T1000 (cell line): ENCODE results near the gene NDUFV1.
"Not testable (repeated sequence)": the region's sequence is repeated elsewhere in the genome, so short reads cannot be mapped to it uniquely, and the experiment has no call there.

ENCODE experiments used
- DNase-seq: peaks from one replicate; lab custom pipeline; 2025; ENCODE audit warnings: mixed read lengths; lab: John Stamatoyannopoulos, UW

The NDUFV1 gene

DNA sequence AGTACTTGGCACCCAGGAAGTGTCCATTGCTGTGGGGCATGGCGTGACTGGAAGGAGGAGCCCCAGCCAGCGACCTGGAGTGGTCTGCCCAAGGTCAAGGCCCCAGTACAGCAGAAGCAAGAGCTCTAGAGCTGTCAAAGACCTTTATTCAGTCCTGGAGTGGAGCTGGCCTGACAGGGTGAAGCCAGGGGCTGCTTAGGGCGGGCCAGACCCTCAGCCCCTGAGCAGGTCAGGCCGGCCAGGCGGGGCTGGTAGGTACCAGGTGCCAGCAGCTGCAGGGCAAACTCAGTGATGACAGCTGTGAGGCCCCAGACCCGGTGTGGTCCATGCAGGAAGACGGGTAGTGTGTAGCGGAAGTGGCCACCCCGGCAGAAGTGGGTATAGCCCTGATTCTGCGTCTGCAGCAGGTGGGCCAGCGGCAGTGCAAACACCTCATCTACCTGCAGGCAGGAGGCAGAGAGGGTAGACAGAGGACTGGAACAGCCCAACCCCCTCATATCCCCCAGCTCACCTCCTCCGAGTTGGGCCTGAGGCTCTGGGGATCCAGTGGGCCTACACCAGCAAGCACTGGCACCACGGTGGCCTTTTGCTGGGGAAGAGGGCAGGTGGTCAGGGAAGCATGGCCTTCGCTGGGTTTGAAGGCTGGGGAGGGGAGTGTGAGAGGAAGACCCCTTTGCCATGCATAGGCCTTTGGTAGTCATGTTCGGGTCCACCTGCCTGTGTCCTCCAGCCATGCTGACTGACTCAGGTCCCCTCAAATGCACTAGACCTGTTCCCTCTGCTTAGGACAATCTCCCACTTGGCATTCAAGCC, 21.3 kb downstream of the NDUFV1 start:
- DNase-seq, result no peak

DNA sequence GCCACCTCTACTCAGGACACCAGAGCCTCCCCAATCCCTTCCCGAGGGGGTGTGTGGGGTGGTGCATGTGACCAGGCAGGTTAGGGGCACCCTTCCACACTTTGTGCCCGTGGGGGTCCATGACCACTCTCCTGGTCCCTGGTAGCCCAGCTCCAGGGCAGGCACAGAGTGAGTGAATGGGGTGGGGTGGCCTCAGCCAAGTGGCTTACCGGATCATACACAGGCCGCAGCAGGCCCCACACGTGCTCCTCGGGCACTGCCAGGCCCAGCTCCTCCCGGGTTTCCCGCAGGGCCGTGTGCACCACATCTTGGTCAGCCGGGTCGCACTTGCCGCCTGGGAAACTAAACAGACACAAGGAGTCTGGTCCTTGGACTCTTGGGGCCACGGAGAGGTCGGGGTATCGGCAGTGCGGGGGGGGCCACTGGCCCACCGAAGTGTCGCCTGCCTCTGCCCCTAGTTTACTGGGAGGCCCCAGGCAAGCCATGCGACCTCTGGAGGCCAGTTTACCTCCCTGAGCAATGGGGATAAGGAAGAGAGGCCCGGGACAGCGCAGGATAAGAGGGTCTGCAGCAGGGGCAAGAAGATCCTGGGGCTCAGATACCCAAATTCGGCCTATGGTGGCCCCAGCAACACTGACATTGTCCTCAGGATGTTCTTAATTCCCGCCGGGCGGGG, 22.1 kb downstream of the NDUFV1 start:
- DNase-seq, result no peak

DNA sequence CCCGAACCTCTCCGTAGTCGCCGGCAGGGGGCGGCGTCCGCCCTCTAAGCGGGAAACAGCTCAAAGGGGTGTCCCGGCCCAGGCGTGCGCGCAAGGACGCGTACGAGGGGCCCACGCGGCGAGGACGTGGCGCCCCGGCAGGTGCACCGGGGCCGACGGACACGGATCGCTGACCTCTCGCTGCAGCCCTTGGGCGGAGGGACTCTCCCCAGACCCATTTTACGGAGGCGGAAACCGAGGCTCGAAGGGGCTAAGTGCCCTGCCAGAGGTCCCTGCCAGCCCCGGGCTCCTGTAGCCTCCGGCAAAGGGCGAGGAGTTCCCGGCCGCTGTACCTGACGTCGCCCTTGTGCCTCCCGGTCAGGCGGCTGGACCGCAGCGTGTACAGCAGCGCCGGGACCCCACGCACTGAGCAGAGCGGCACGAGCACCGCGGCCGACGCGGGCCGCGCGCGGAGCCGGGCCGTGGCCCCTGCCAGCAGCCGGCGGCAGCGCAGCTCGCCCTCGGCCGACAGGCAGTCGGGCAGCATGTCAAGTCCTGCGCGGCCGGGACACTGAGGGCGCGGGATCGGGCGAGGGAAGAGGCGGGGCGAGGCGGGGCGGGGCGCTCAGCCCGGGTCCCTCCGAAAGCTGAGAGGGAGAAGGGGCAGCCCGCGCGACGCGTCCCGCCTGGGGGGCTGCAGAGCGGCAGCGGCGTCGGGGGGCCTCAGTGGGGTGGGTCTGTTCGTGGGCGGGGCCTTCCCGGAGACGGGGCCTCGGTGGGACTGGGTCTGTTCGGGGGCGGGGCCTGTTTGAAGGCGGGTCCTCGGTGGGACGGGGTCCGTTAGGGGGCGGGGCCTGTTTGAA, 22.9 kb downstream of the NDUFV1 start, which contains the start of gene NUDT8:
Gene NUDT8 (minus strand): TSS at position 552 of the 842 bp plus-strand sequence. CDS start 26 bp downstream, at position 526.
- peak; percentile 81 for DNase-seq

- DNase-seq, result peak; percentile 99
Measured at GRCh38 chr11:67630228-67630942, 23.6 kb downstream of the NDUFV1 start.

DNA sequence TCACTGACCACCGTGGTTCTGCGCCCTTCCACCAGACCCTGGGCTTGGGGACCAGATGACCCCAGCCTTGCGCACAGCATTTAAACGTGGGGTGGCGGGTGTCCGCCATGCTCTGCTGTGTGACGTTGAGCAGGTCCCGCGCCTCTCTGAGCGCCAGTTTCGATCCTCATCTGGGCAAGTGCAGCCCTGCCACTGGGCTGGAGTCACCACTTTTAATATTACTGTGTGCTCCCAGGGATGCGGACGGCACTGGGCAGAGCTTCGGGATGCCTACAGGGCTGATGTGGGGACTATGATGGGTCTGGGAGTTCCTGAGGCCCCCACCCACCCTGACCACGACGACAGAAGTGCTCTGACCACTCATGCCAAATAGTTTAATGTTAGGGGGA, 24.2 kb downstream of the NDUFV1 start:
- DNase-seq, result no peak

DNA sequence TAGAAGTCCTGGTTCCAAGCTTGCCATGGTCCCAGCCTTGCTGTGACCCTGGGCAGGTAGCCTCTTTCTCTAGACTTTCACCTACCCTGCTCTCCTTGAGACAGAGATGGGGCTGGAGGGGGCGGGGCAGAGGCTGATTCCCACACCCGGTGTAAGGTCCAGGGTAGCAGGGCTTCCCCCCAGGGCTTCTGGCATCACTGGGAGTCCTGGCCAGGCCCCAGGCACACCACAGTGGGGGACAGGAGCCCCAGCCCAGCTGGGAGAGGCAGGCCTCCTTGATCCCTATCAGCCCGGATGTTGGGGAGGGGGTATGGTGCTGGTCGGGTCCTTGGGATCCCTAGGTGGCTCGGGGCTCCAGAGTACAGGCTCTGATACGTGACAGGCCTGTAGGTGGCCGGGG, 24.7 kb downstream of the NDUFV1 start:
- DNase-seq, result no peak

DNA sequence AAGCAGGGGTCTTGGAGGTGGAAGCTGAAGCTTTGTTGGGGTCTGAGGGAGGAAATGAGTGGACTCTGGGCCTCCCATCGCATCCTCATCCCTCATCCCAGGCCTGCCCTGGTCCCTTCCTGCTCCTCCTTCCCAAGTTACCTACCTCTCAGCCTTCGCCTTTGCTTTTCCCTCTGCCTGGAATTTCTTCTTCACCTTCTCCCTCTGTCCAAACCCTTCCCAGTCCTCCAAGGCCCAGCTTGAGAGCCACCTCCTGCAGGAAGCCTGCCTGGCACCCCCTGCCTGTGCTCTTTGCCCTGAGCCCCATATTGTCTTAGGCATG, 25.1 kb downstream of the NDUFV1 start:
- no peak for DNase-seq

DNA sequence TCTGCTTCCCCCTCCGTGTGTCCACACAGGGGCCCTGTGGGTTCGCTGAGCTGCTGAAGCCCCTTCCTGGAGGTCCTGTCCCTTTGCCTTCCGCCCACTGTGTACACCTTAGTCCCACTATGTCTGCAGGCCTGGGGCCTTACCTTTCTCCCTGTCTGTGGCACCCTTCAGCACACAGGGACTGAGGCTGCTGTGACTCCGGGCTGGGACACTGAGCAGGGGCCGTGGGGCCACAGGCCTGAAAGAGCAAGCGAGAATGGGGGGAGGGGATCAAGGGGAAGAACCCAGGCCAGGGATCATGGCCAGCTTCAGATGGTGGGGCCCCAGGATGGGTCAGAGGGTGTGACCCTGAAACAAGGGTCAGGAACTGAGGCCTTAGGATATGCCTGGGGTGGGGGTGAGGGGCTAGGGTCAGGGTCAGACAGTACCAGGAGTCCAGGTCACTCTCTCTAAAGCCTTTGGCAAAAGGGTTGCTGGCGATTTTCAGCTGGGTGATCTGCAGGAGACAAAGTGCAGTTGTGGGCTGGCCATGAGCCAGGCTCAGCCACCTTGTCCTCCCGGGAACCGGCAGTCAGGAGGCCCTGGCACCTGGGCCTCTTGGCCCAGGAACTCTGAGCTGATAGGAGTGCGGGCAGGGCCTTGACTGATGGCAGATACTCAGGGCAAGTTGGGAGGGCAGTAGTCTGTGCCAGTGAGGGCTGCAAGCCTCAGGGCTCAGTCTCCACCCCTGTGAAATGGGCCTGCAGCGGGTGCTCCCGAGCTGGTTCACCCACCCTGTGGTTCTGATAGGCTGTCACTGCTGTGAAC, 25.6 kb downstream of the NDUFV1 start:
- DNase-seq, result no peak

DNA sequence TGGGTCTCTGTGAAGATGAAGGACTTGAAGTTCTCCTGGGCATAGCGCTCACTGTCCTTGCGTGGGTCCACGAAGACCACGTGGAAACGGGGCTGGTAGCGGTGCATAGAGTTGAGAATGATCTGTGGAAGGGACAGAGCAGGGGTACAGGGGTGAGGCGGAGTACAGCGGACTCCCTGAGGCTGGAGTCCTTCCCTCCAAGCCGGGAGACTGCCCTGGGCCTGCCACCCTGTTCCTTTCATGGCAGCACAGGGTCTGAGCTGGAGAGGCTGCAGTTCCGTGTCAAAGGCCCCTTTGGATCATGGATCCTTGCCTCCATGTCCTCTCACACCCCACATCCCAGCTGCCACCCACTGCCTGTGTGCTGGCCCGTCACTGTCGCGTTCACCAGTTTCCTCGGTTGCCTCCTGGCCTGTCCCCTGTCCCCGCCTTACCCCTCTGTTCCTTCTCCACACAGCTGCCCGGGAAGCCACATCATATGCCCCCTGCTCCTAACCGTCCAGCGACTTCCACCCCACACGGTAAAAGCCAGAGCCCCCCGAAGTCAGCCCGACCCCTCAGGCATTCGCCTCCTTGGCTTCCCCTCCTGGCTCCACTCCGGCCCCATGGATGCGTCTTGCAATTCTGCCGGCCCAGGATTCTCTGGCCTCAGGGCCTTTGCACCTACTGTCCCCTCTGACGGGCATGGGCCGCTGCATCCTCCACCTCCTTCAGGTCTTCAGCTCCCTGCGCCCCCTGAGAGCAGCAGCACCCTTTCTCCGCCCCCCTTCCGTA, 26.4 kb downstream of the NDUFV1 start:
- no peak for DNase-seq

DNA sequence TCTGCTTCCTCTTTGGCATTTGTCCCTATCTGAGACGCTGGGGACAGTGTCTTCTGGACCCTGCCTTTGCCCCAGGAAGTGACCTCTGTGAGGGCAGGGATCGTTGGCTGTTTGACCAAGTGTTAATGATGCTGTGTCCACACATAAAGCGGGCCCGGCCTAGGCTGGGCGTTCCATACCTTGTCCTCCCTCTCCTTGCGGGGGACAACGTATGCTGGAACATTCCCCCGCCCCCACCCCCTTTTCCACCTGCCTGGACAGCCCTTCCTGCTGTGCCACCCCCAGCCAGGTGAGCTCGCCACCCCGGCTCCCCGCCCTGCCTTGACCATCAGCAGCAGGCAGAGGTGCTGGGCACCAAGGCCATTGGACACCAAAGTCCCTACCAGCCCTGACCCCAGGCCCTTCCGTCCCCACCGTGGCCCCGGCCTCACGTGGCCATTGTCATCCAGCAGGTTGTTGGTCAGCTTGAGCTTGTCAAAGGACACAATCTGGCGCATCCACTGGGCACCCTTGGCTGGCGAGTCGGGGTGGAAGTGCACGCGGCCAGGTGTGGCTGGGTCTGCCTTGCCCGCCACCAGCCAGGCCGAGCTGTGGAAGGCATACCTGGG, 27.1 kb downstream of the NDUFV1 start:
- DNase-seq, result no peak

DNA sequence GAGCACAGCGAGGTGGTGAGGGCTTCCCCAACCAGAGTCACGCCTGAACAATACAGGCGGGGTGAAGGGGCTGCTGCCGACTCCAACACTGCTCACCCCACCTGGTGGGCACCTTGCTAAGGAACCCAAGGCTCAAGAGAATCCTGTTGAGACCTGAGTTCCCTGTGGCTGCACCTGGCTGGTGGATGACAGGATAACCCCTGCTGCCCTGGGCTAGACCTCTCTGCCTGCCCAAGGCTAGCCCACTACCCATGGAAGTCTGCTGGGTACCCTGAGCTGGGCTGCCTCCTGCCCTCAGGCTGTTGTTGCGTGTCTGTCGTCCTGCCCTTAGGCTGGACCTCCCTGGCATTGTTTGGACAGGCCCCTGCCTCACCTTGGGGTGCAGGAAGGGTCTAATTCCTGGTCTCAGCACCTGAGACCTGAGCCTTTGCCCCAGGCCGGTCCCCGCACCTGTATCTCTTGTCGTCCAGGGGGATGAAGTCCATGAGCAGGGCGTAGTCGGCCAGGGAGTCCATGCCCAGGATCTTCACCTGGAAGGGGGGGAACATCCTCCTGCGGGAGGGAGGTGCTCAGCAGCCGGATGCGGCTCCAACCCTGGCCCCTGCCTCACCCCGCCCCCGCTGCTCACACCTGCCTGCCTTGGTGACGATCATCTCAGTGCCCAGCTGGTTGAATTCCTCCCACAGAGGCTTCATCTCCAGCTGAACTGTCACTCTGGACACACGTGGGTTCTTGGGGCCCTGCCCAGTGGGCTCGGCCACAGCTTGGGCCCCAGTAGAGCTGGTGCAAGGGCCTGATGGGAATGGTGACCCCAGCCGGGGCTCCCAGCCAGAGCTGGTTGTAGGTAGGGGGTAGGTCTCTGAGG, 27.9 kb downstream of the NDUFV1 start:
- no peak for DNase-seq

- DNase-seq, result no peak
Measured at GRCh38 chr11:67635231-67635521, 28.4 kb downstream of the NDUFV1 start.

DNA sequence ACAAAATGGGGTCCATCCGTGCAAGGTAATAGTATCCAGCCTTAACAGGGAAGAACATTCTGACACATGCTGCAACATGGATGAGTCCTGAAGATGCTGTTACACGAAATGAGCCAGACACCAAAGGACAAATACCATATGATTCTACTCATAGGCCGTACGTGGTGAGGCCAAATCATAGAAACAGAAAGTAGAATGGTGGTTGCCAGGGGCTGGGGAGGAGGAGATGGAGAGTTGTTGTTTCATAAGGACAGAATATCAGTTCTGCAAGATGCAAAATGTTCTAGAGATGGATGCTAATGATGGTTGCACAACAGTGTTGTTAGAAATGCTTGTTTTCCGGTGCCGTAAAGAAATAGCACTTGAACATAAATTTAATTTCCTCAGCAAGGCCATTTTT, 30.2 kb downstream of the NDUFV1 start:
- DNase-seq, result no peak

GRCh38 chr11:67637441-67637840, 30.7 kb downstream of the NDUFV1 start:
- not testable (repeated sequence) for DNase-seq

DNA sequence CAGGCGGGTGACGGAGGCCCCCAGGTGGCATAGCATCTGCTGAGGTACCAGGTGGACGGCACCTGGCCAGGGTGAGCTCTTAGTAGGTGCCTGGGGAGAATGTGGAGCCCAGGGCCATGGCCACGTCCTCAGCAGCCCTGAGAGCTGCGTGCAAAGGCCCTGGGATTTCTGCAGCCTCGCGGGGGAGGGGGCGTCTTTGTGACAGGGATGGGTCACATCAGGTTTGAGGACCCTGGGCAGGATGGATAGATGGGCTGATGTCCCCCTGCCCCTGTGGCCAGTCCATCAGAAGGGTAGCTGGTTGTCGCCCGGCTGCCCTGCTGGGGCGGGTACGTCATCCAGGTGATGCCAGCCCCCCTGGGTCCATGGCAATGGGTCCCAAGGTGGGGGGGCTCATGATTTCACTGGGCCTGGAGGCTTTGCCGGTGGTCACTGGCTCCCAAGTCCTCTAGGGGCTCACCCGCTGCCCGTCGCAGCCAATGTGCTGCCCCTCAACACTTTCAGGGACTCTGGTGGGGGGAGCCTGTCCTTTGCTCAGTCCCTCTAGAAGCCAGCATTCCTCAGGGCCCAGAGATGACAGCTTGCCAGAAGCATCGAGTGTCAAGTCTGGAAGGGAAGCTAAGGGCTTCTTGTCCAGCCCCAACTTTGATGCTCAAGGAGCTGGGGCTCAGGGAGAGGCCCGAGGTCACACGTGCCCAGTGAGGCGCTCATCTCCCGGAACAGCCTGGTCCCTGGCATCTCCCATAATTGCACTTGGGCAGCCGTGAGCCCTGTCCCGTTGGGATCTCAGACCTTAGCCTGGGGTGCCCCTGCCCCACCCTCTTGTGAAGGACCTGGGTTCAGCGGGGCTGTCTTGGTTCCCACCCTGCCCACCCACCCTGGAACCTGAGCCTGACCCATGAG, 32.0 kb downstream of the NDUFV1 start:
- no peak for DNase-seq

- no peak for DNase-seq
Measured at GRCh38 chr11:67639438-67639859, 32.7 kb downstream of the NDUFV1 start, which contains the start of gene TBX10. TSS of gene TBX10 (minus strand) at chr11:67639763. CDS start at chr11:67639472, 291 bp downstream.

GRCh38 chr11:67640021-67640757, 33.5 kb downstream of the NDUFV1 start:
- no peak for DNase-seq
